Caco-2 (cell line): ENCODE results near the gene DAB2IP. TPM values are rescaled to one million over a fixed set of nuclear protein-coding genes. Genes with fewer than 3 reads are reported as not detected.

Experiments
- BruUV-seq: library from RNA; stranded (reverse); fragments of 400-500 nt; replicated peaks from 2 replicates; lab custom pipeline; 2021; lab: Mats Ljungman, UMichigan
- CTCF ChIA-PET: fragments of 300-600 bp; sonication (Branson Sonifier 250); formaldehyde crosslinking; loops from one replicate; lab custom pipeline; 2022; ENCODE audit warnings: antibody characterized with exemption; lab: Charles Lee
- POLR2A ChIA-PET: fragments of 300-600 bp; sonication (Branson Sonifier 250); formaldehyde crosslinking; loops from one replicate; lab custom pipeline; 2022; ENCODE audit warnings: antibody characterized with exemption; lab: Charles Lee
- DNase-seq, 2 experiments: peaks; one replicate each; pipeline versions ENCODE4 v3.0.0 to v3.0.0-alpha.2; 2020 to 2022
- H3K27me3 ChIP-seq: replicated peaks from 2 replicates; pipeline ENCODE4 v1.6.0; 2011; ENCODE audit warnings: low read length; ENCODE audit not compliant: control insufficient read depth, insufficient read depth
- H3K36me3 ChIP-seq: 2 replicates; pipeline ENCODE4 v1.5.1; 2011; ENCODE audit warnings: low read length; ENCODE audit not compliant: control insufficient read depth, insufficient read depth
- H3K4me1 ChIP-seq: fragments of 250-450 bp; sonication (Bioruptor Pico); 2 replicates; pipeline ENCODE4 v1.5.1; 2020; ENCODE audit warnings: mild to moderate bottlenecking
- H3K4me3 ChIP-seq: 2 replicates; pipeline ENCODE4 v1.5.1; 2011; ENCODE audit warnings: low read depth, mild to moderate bottlenecking, control low read depth, low read length
- H3K9me3 ChIP-seq: fragments of 250-450 bp; sonication (Bioruptor Pico); 2 replicates; pipeline ENCODE4 v1.5.1; 2020; ENCODE audit warnings: mild to moderate bottlenecking, moderate library complexity
- H3K27ac Mint-ChIP-seq: one replicate; pipeline ENCODE4 v1.8.0; 2022; ENCODE audit warnings: mixed read lengths; ENCODE audit not compliant: unreplicated experiment
- H3K27me3 Mint-ChIP-seq: one replicate; pipeline ENCODE4 v1.8.0; 2022; ENCODE audit warnings: mixed read lengths; ENCODE audit not compliant: insufficient read depth, unreplicated experiment
- H3K36me3 Mint-ChIP-seq: one replicate; pipeline ENCODE4 v1.8.0; 2022; ENCODE audit warnings: mild to moderate bottlenecking, mixed read lengths; ENCODE audit not compliant: insufficient read depth, unreplicated experiment
- H3K4me1 Mint-ChIP-seq: one replicate; pipeline ENCODE4 v1.8.0; 2022; ENCODE audit warnings: low read depth, mixed read lengths; ENCODE audit not compliant: unreplicated experiment
- H3K4me3 Mint-ChIP-seq: one replicate; pipeline ENCODE4 v1.8.0; 2022; ENCODE audit warnings: mild to moderate bottlenecking, moderate library complexity, mixed read lengths; ENCODE audit not compliant: unreplicated experiment
- H3K9me3 Mint-ChIP-seq: one replicate; pipeline ENCODE4 v1.8.0; 2022; ENCODE audit warnings: mixed read lengths; ENCODE audit not compliant: unreplicated experiment
- CTCF ChIP-seq, 2 experiments: fragments of 200-600 bp in 1 of 2; IDR thresholded peaks; 1 replicate in 1 of 2; 2 replicates in 1 of 2; pipeline versions ENCODE4 v1.5.1 to v1.8.0; 2011 to 2022; ENCODE audit warnings: antibody characterized with exemption in 1 of 2, control low read depth in 1 of 2, inconsistent platforms in 1 of 2, low read depth in 1 of 2, low read length in 1 of 2, mild to moderate bottlenecking in 1 of 2, moderate library complexity in 1 of 2; ENCODE audit not compliant: insufficient read depth in 1 of 2, severe bottlenecking in 1 of 2, unreplicated experiment in 1 of 2
- intact Hi-C: fragments of 100-400 bp; cut with micrococcal nuclease; formaldehyde crosslinking; loops from one replicate; pipeline ENCODE4 v1.10.0; 2022; ENCODE audit not compliant: unreplicated experiment
- total RNA-seq: library from RNA; stranded (reverse); gene quantifications from 2 replicates; pipeline ENCODE4 v1.2.3, GENCODE V29; 2022

DAB2IP gene
- total RNA-seq, 1 experiment from 2014 or later = 26.0 TPM

DNA sequence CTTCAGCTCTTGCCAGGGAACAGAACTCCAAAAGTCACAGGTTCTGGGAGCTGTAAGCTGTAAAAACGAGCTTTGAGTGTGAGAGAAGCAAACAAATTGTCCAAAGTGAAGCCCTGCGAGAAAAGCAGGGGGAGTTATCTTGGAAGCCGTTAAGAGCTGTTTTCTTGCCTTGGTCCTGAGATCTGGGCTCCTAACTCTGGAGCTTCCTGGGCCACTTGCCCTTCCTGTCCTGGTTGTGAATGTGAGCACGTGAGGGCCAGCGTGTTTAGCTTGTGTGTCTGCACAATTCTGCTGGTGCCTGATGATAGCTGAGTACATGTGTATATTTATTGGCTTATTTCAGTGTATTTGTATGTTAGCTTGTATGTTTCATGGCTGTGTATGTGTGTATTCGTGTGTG is 40.5 kb downstream of the DAB2IP start:
- POLR2A ChIA-PET = interaction anchor here (0.6 kb wide), 1 partner anchor 617 kb away, joined by 3 read pairs; no protein-coding TSS in a partner anchor
- H3K9me3 Mint-ChIP-seq = no peaks in the 10 kb centered on the region
- peak overlapping the region; percentile 82 for H3K27ac Mint-ChIP-seq
- Histone ChIP-seq H3K4me1 (peaks cover 20% of the 10 kb centered on the region), H3K36me3 (no peaks in the 10 kb centered on the region), H3K4me3 (no peak overlapping the region), H3K27me3 (no peaks in the 10 kb centered on the region), H3K9me3 (no peaks in the 10 kb centered on the region)
- no peaks in the 10 kb centered on the region for H3K27me3 Mint-ChIP-seq
- intact Hi-C loops = no loop called here
- TF ChIP-seq CTCF (IDR thresholded peaks at IDR 0.05; ENCODE audit: insufficient read depth in 1 of 2, low read depth in 1 of 2, low read length in 1 of 2, severe bottlenecking in 1 of 2, unreplicated experiment in 1 of 2) = no peak
- no peak overlapping the region for H3K4me3 Mint-ChIP-seq
- H3K4me1 Mint-ChIP-seq = peaks cover 25% of the 10 kb centered on the region
- peaks cover 5% of the 10 kb centered on the region for H3K36me3 Mint-ChIP-seq
- BruUV-seq = no TSS peak
- CTCF ChIA-PET = interaction anchor here (0.6 to 2.7 kb wide), 5 partner anchors 8 to 433 kb away, joined by 3 to 12 read pairs (median 3); no protein-coding TSS in a partner anchor
- no peak for DNase-seq

- POLR2A ChIA-PET = interaction anchor here (0.6 kb wide), 1 partner anchor 618 kb away, joined by 3 read pairs; no protein-coding TSS in a partner anchor
- peak overlapping the region; percentile 82 for H3K27ac Mint-ChIP-seq
- TF ChIP-seq CTCF (IDR thresholded peaks at IDR 0.05; ENCODE audit: insufficient read depth in 1 of 2, low read depth in 1 of 2, low read length in 1 of 2, severe bottlenecking in 1 of 2, unreplicated experiment in 1 of 2) = no peak
- Histone ChIP-seq H3K36me3 (no peaks in the 10 kb centered on the region), H3K27me3 (no peaks in the 10 kb centered on the region), H3K9me3 (no peaks in the 10 kb centered on the region), H3K4me1 (peaks cover 18% of the 10 kb centered on the region), H3K4me3 (no peak overlapping the region)
- intact Hi-C loops = no loop called here
- H3K36me3 Mint-ChIP-seq = peaks cover 5% of the 10 kb centered on the region
- no peaks in the 10 kb centered on the region for H3K27me3 Mint-ChIP-seq
- CTCF ChIA-PET = interaction anchor here (0.9 to 2.7 kb wide), 4 partner anchors 9 to 432 kb away, joined by 3 to 12 read pairs (median 4); no protein-coding TSS in a partner anchor
- DNase-seq = peak; percentile 72 to 76
- H3K4me3 Mint-ChIP-seq = no peak overlapping the region
- H3K9me3 Mint-ChIP-seq = no peaks in the 10 kb centered on the region
- BruUV-seq = no TSS peak
- H3K4me1 Mint-ChIP-seq = peaks cover 22% of the 10 kb centered on the region
Observed at GRCh38 chr9:121692606-121693387, 41.4 kb downstream of the DAB2IP start.

- intact Hi-C loops = no loop called here
- peaks cover 4% of the 10 kb centered on the region for H3K36me3 Mint-ChIP-seq
- Histone ChIP-seq H3K27me3 (no peaks in the 10 kb centered on the region), H3K9me3 (no peaks in the 10 kb centered on the region), H3K36me3 (no peaks in the 10 kb centered on the region), H3K4me3 (no peak overlapping the region), H3K4me1 (peaks cover 18% of the 10 kb centered on the region)
- no peak overlapping the region for H3K27ac Mint-ChIP-seq
- no peak overlapping the region for H3K4me3 Mint-ChIP-seq
- TF ChIP-seq CTCF (IDR thresholded peaks at IDR 0.05; ENCODE audit: insufficient read depth in 1 of 2, low read depth in 1 of 2, low read length in 1 of 2, severe bottlenecking in 1 of 2, unreplicated experiment in 1 of 2) = no peak
- ChIA-PET CTCF (interaction anchor here (1.3 to 2.7 kb wide), 3 partner anchors 9 to 431 kb away, joined by 3 to 12 read pairs (median 4); no protein-coding TSS in a partner anchor), POLR2A (no interaction called here)
- no peaks in the 10 kb centered on the region for H3K9me3 Mint-ChIP-seq
- H3K27me3 Mint-ChIP-seq = no peaks in the 10 kb centered on the region
- H3K4me1 Mint-ChIP-seq = peaks cover 22% of the 10 kb centered on the region
- no peak for DNase-seq
- BruUV-seq = no TSS peak
Observed at GRCh38 chr9:121693388-121693670, 41.9 kb downstream of the DAB2IP start.
